IMR-90 (cell line): ENCODE results near the gene RNF114. TPM values are rescaled to one million over a fixed set of nuclear protein-coding genes. Genes with fewer than 3 reads are reported as not detected.

Experiments used
- ATAC-seq: fragments of 200-7000 bp; cut with Tn5 transposase; 2 replicates; pipeline ENCODE4 v1.9.1; 2020; ENCODE audit warnings: low read depth, mild to moderate bottlenecking, moderate library complexity
- BruUV-seq: library from RNA; stranded (reverse); fragments of 400-500 nt; replicated peaks from 2 replicates; lab custom pipeline; 2021; lab: Mats Ljungman, UMichigan
- CTCF ChIA-PET: fragments of 300-600 bp; formaldehyde crosslinking; extraction: SDS; loops from one replicate; lab custom pipeline; 2021; ENCODE audit warnings: antibody characterized with exemption; lab: Yijun Ruan, JAX
- POLR2A ChIA-PET: fragments of 300-600 bp; sonication (Branson Sonifier 250); formaldehyde crosslinking; loops from one replicate; lab custom pipeline; 2022; ENCODE audit warnings: antibody characterized with exemption; ENCODE audit not compliant: unreplicated experiment; lab: Charles Lee
- DNase-seq: peaks from one replicate; pipeline ENCODE4 v3.0.0; 2013
- H2AFZ ChIP-seq: replicated peaks from 2 replicates; pipeline ENCODE3; 2013; ENCODE audit warnings: low read length, mild to moderate bottlenecking; ENCODE audit not compliant: poor library complexity
- H2AK5ac ChIP-seq: 2 replicates; pipeline ENCODE4 v1.6.1; 2013; ENCODE audit warnings: low read depth, low read length, inconsistent platforms
- H2AK9ac ChIP-seq: replicated peaks from 2 replicates; pipeline ENCODE3; 2013; ENCODE audit warnings: mild to moderate bottlenecking, low read depth, low read length, moderate library complexity; ENCODE audit not compliant: poor library complexity
- H2BK120ac ChIP-seq: 2 replicates; pipeline ENCODE4 v1.6.1; 2013; ENCODE audit warnings: low read depth, low read length, inconsistent platforms
- H2BK15ac ChIP-seq: 3 replicates; pipeline ENCODE4 v1.6.1; 2013; ENCODE audit warnings: low read depth, low read length, inconsistent platforms
- H2BK20ac ChIP-seq: 2 replicates; pipeline ENCODE4 v1.6.1; 2013; ENCODE audit warnings: low read depth, mild to moderate bottlenecking, inconsistent platforms, low read length, moderate library complexity
- H2BK5ac ChIP-seq: 2 replicates; pipeline ENCODE4 v1.6.1; 2013; ENCODE audit warnings: mild to moderate bottlenecking, low read depth, low read length, inconsistent platforms; ENCODE audit not compliant: poor library complexity, severe bottlenecking
- H3K14ac ChIP-seq: replicated peaks from 2 replicates; pipeline ENCODE4 v1.6.1; 2013; ENCODE audit warnings: low read depth, low read length, inconsistent platforms
- H3K18ac ChIP-seq: 2 replicates; pipeline ENCODE4 v1.6.1; 2013; ENCODE audit warnings: low read depth, low read length, control low read depth
- H3K23ac ChIP-seq: 2 replicates; pipeline ENCODE4 v1.6.1; 2013; ENCODE audit warnings: low read depth, low read length, inconsistent platforms
- H3K27ac ChIP-seq: 2 replicates; pipeline ENCODE4 v1.5.1; 2013; ENCODE audit warnings: mild to moderate bottlenecking, control low read depth, low read length; ENCODE audit not compliant: insufficient read depth
- H3K27me3 ChIP-seq: 2 replicates; pipeline ENCODE4 v1.6.1; 2013; ENCODE audit warnings: low read length; ENCODE audit not compliant: control insufficient read depth, insufficient read depth
- H3K36me3 ChIP-seq: 2 replicates; pipeline ENCODE4 v1.6.1; 2013; ENCODE audit warnings: low read length, mixed read lengths; ENCODE audit not compliant: control insufficient read depth, insufficient read depth
- H3K4ac ChIP-seq: 2 replicates; pipeline ENCODE4 v1.6.1; 2013; ENCODE audit warnings: low read depth, low read length, inconsistent platforms
- H3K4me1 ChIP-seq: 2 replicates; pipeline ENCODE4 v1.6.1; 2013; ENCODE audit warnings: low read length, mixed read lengths; ENCODE audit not compliant: control insufficient read depth, insufficient read depth
- H3K4me2 ChIP-seq: 2 replicates; pipeline ENCODE4 v1.6.1; 2013; ENCODE audit warnings: low read depth, mild to moderate bottlenecking, control low read depth, low read length, moderate library complexity
- H3K4me3 ChIP-seq: 2 replicates; pipeline ENCODE4 v1.5.1; 2013; ENCODE audit warnings: low read depth, mild to moderate bottlenecking, control low read depth, low read length, moderate library complexity; ENCODE audit not compliant: insufficient read depth
- H3K56ac ChIP-seq: 2 replicates; pipeline ENCODE4 v1.6.1; 2013; ENCODE audit warnings: low read length, inconsistent platforms; ENCODE audit not compliant: insufficient read depth; ENCODE audit errors: extremely low read depth
- H3K79me1 ChIP-seq, 2 experiments: 2 replicates each; pipeline ENCODE4 v1.6.1; 2013; ENCODE audit warnings: low read length in 2 of 2, inconsistent platforms in 1 of 2, low read depth in 1 of 2
- H3K9ac ChIP-seq: 2 replicates; pipeline ENCODE4 v1.6.1; 2013; ENCODE audit warnings: low read depth, low read length, control low read depth
- H3K9me1 ChIP-seq: 2 replicates; pipeline ENCODE4 v1.6.1; 2013; ENCODE audit warnings: low read length, inconsistent platforms; ENCODE audit not compliant: insufficient read depth
- H3K9me3 ChIP-seq: 2 replicates; pipeline ENCODE4 v1.6.1; 2013; ENCODE audit warnings: low read length; ENCODE audit not compliant: control insufficient read depth, insufficient read depth
- H4K20me1 ChIP-seq: 2 replicates; pipeline ENCODE4 v1.6.1; 2013; ENCODE audit warnings: low read length, inconsistent platforms; ENCODE audit not compliant: insufficient read depth
- H4K5ac ChIP-seq: 2 replicates; pipeline ENCODE4 v1.6.1; 2013; ENCODE audit warnings: mild to moderate bottlenecking, low read depth, low read length, control low read depth
- H4K8ac ChIP-seq, 2 experiments: 2 replicates each; pipeline ENCODE4 v1.6.1; 2013; ENCODE audit warnings: low read depth in 2 of 2, low read length in 2 of 2, control low read depth in 1 of 2, inconsistent platforms in 1 of 2
- H4K91ac ChIP-seq: 2 replicates; pipeline ENCODE4 v1.6.1; 2013; ENCODE audit warnings: low read depth, low read length, inconsistent platforms; ENCODE audit not compliant: insufficient read depth
- CTCF ChIP-seq: conservative IDR thresholded peaks from 2 replicates; pipeline ENCODE4 v1.5.1; 2012; ENCODE audit warnings: mild to moderate bottlenecking, low read depth, low read length, improper control_type of control experiment
- ELK1 ChIP-seq: fragments of 150-350 bp; IDR thresholded peaks from 2 replicates; pipeline ENCODE4 v1.6.1; 2016; ENCODE audit warnings: low read depth, mild to moderate bottlenecking, low read length, moderate library complexity, borderline replicate concordance
- POLR2A ChIP-seq: IDR thresholded peaks from 2 replicates; pipeline ENCODE4 v1.6.1; 2012; ENCODE audit warnings: mild to moderate bottlenecking, low read depth, low read length
- WGBS, 2 experiments: methylation state at CpG; one replicate each; pipeline versions ENCODE4 v1.1.5 to v1.1.7; 2013; ENCODE audit warnings: missing lambda C conversion rate in 2 of 2; ENCODE audit not compliant: insufficient read length in 1 of 2; ENCODE audit errors: extremely low coverage in 2 of 2; 5-methylcytosine and 5-hydroxymethylcytosine counted together
- dilution Hi-C: fragments of 300-500 bp; cut with HindIII; formaldehyde crosslinking; loops from one replicate; pipeline ENCODE4 v1.14.3; 2018; ENCODE audit warnings: low sequenced_read_pairs; ENCODE audit not compliant: unreplicated experiment
- in situ Hi-C: fragments of 300-500 bp; cut with MboI; formaldehyde crosslinking; loops from 3 replicates; pipeline ENCODE4 v1.14.3; 2019; ENCODE audit warnings: low sequenced_read_pairs, inconsistent platforms, mixed read lengths
- intact Hi-C: fragments of 100-400 bp; cut with micrococcal nuclease; formaldehyde crosslinking; loops from 2 replicates; pipeline ENCODE4 v1.10.0; 2022
- polyA plus RNA-seq, 3 experiments: library from polyadenylated mRNA; depleted of rRNA; stranded (reverse); fragments of >200 nt; gene quantifications; 2 replicates each; pipeline ENCODE4 v1.2.3, GENCODE V29; 2012; ENCODE audit warnings: low replicate concordance in 1 of 3
- total RNA-seq: library from RNA; depleted of rRNA; stranded (reverse); fragments of >200 nt; gene quantifications from 2 replicates; pipeline ENCODE4 v1.2.3, GENCODE V29; 2012

The RNF114 gene
- total and polyA plus RNA-seq, 2 of the 4 experiments (the other 2 are of a cell fraction): 44.6 to 62.3 TPM

- Histone ChIP-seq H3K18ac (no peak overlapping the region), H3K56ac (no peak overlapping the region), H3K4me1 (peaks cover 16% of the 10 kb centered on the region), H3K9me1 (peaks cover 17% of the 10 kb centered on the region), H4K91ac (no peak overlapping the region), H4K20me1 (peaks cover 22% of the 10 kb centered on the region), H3K27me3 (no peaks in the 10 kb centered on the region), H3K4me3 (no peak overlapping the region), H3K23ac (no peak overlapping the region), H2BK15ac (no peak overlapping the region), H2AK5ac (no peak overlapping the region), H3K14ac (no peak overlapping the region), H2AK9ac (no peak overlapping the region), H3K9me3 (no peaks in the 10 kb centered on the region), H2BK5ac (peak overlapping the region; percentile 8), H4K8ac (no peak overlapping the region), H3K9ac (no peak overlapping the region), H3K4ac (no peak overlapping the region; the same call in 1 of the 2 replicates), H3K79me1 (peaks cover 28 to 61% of the 10 kb centered on the region in 2 experiments), H2BK20ac (no peak overlapping the region), H2AFZ (no peak overlapping the region), H3K36me3 (peaks cover 53% of the 10 kb centered on the region), H4K5ac (no peak overlapping the region), H2BK120ac (no peak overlapping the region), H3K4me2 (no peak overlapping the region), H3K27ac (no peak overlapping the region)
- ChIA-PET POLR2A (no interaction called here), CTCF (interaction anchor here (0.6 kb wide), 2 partner anchors 14 to 124 kb away, joined by 3 to 4 read pairs; no protein-coding TSS in a partner anchor)
- no peak for DNase-seq
- WGBS, 2 experiments: no CpG with 5 or more reads among the region's 10 CpGs
- ATAC-seq: no peak
- BruUV-seq: no TSS peak
- in situ Hi-C loops (no loop called here), intact Hi-C loops (no loop called here), dilution Hi-C loops (no loop called here)
- TF ChIP-seq CTCF (no peak), POLR2A (no peak), ELK1 (no peak)
These were observed 9.7 kb downstream of the RNF114 start for GRCh38 chr20:49945701-49946477.
